Upper lobe of left lung (tissue), 4 donors: ENCODE results near the gene EPB41L4B.

Experiments used
- POLR2A ChIP-seq, 4 donors: fragments of 450-650 bp; IDR thresholded peaks; one replicate each; pipeline ENCODE4 v1.5.1; 2016 to 2017; ENCODE audit warnings: antibody characterized with exemption in 4 of 4, mild to moderate bottlenecking in 2 of 4
- POLR2AphosphoS5 ChIP-seq, 2 donors: sonication (generic); formaldehyde crosslinking; IDR thresholded peaks; one replicate each; pipeline ENCODE4 v1.5.1; 2017; ENCODE audit warnings: antibody characterized with exemption in 2 of 2
- TF ChIP-seq, protein P1 (sequence below), 6 experiments: fragments of 450-650 bp in 4 of 6; fragments of 200-600 bp in 2 of 6; sonication (generic) in 2 of 6; IDR thresholded peaks; one replicate each; pipeline ENCODE4 v1.5.1; 2016 to 2019; ENCODE audit warnings: antibody characterized with exemption in 6 of 6

DNA sequence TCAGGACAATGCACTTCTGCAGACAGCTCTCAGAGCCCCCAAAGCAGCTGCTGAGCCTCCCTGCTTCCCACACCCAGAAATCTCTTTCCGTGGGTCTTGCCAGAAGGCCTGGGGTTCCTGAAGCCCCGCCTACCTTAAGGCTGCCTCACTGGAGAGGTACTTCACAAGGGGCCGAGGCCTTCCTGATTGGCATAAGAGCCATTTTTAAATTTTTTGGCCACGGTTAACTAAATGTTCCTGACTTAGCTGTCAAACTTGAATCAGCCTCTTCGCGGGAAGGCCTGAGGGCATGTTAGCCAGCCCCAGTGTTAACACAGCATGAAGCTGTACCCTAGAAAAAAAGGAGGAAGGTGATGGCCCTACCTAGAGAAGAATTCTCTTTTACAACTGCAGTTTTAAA is 20.7 kb upstream of the EPB41L4B start:
- TF ChIP-seq, protein P1, sequence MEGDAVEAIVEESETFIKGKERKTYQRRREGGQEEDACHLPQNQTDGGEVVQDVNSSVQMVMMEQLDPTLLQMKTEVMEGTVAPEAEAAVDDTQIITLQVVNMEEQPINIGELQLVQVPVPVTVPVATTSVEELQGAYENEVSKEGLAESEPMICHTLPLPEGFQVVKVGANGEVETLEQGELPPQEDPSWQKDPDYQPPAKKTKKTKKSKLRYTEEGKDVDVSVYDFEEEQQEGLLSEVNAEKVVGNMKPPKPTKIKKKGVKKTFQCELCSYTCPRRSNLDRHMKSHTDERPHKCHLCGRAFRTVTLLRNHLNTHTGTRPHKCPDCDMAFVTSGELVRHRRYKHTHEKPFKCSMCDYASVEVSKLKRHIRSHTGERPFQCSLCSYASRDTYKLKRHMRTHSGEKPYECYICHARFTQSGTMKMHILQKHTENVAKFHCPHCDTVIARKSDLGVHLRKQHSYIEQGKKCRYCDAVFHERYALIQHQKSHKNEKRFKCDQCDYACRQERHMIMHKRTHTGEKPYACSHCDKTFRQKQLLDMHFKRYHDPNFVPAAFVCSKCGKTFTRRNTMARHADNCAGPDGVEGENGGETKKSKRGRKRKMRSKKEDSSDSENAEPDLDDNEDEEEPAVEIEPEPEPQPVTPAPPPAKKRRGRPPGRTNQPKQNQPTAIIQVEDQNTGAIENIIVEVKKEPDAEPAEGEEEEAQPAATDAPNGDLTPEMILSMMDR (IDR thresholded peaks at IDR 0.05) = no peak
- peak in 1 of 2 donors; percentile 16 for TF ChIP-seq POLR2AphosphoS5 (IDR thresholded peaks at IDR 0.05)
- TF ChIP-seq POLR2A (IDR thresholded peaks at IDR 0.05) = no peak
